ENCODE measurements around the gene KIAA0232.

DNA sequence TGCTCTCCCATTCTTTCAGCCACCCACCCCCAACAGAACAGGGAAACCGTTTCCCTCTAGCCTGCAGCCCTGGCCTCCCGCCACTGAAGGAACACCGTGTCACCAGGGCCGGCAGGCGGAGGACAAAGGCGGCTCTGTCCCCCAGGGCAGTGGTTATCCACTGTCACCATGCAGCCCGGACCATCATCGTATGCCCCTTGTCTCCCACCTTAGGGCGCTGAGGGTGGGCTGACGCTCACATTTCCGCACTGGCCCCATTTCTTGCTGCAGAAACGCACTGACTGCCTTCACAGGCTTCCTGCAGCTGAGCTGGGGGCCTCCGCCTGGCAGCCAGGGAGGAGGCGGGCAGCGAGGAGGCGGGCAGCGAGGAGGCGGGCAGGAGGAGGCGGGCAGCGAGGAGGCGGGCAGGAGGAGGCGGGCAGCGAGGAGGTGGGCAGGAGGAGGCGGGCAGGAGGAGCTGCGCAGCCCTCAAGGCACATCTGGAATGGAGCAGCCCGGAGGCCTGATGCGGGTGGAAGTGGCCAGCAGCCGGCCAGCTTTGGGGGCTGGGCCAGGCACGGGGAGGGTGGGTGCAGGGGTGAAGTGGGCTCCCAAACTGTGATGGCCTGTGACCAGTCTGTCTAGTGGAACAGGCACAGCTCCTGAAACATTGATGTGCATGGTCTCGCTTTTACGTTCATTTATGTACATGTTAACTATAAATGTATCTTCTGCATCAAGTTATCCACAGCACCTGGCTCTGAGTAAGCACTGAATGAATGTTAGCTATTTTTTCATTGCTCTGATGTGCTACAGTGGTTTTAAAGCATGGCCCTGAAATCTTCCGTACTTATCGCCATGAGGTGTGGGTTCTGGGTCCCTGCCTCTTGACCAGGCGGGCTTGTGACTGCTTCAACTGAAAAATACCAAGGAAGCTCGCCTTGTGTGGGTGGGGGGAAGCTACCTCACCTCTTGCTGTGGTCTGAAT is 20.6 kb upstream of the KIAA0232 start:
- no peak for TF ChIP-seq TCFL5 (CRISPR knock-in tag; conservative IDR thresholded peaks at IDR 0.05)
- TF ChIP-seq SRF (CRISPR knock-in tag; IDR thresholded peaks at IDR 0.05), result no peak
- TF ChIP-seq HMBOX1 (IDR thresholded peaks at IDR 0.05), result no peak
- TF ChIP-seq TOE1 (IDR thresholded peaks at IDR 0.05; ENCODE audit: borderline replicate concordance), result no peak
- no peak for TF ChIP-seq TOE1 (CRISPR knock-in tag; IDR thresholded peaks at IDR 0.05; ENCODE audit: borderline replicate concordance, low read depth)
- TF ChIP-seq U2AF1 (optimal IDR thresholded peaks at IDR 0.05; ENCODE audit: low read depth, low read length), result no peak
- no peak for TF ChIP-seq SIN3A (IDR thresholded peaks at IDR 0.05; ENCODE audit: borderline replicate concordance in 2 of 2, control insufficient read depth in 1 of 2, low read depth in 2 of 2, low read length in 2 of 2)
- TF ChIP-seq EP300 (IDR thresholded peaks at IDR 0.05; ENCODE audit: low read length), result no peak
- TF ChIP-seq, protein P1, sequence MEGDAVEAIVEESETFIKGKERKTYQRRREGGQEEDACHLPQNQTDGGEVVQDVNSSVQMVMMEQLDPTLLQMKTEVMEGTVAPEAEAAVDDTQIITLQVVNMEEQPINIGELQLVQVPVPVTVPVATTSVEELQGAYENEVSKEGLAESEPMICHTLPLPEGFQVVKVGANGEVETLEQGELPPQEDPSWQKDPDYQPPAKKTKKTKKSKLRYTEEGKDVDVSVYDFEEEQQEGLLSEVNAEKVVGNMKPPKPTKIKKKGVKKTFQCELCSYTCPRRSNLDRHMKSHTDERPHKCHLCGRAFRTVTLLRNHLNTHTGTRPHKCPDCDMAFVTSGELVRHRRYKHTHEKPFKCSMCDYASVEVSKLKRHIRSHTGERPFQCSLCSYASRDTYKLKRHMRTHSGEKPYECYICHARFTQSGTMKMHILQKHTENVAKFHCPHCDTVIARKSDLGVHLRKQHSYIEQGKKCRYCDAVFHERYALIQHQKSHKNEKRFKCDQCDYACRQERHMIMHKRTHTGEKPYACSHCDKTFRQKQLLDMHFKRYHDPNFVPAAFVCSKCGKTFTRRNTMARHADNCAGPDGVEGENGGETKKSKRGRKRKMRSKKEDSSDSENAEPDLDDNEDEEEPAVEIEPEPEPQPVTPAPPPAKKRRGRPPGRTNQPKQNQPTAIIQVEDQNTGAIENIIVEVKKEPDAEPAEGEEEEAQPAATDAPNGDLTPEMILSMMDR (IDR thresholded peaks at IDR 0.05 in 2 of 3, conservative IDR thresholded peaks at IDR 0.05 in 1 of 3; ENCODE audit: insufficient read depth in 2 of 3, low read depth in 1 of 3, low read length in 3 of 3), result no peak
- TF ChIP-seq, protein P2, sequence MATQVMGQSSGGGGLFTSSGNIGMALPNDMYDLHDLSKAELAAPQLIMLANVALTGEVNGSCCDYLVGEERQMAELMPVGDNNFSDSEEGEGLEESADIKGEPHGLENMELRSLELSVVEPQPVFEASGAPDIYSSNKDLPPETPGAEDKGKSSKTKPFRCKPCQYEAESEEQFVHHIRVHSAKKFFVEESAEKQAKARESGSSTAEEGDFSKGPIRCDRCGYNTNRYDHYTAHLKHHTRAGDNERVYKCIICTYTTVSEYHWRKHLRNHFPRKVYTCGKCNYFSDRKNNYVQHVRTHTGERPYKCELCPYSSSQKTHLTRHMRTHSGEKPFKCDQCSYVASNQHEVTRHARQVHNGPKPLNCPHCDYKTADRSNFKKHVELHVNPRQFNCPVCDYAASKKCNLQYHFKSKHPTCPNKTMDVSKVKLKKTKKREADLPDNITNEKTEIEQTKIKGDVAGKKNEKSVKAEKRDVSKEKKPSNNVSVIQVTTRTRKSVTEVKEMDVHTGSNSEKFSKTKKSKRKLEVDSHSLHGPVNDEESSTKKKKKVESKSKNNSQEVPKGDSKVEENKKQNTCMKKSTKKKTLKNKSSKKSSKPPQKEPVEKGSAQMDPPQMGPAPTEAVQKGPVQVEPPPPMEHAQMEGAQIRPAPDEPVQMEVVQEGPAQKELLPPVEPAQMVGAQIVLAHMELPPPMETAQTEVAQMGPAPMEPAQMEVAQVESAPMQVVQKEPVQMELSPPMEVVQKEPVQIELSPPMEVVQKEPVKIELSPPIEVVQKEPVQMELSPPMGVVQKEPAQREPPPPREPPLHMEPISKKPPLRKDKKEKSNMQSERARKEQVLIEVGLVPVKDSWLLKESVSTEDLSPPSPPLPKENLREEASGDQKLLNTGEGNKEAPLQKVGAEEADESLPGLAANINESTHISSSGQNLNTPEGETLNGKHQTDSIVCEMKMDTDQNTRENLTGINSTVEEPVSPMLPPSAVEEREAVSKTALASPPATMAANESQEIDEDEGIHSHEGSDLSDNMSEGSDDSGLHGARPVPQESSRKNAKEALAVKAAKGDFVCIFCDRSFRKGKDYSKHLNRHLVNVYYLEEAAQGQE (IDR thresholded peaks at IDR 0.05; ENCODE audit: borderline replicate concordance), result no peak
- TF ChIP-seq, protein P2 (CRISPR knock-in tag; IDR thresholded peaks at IDR 0.05; ENCODE audit: low read depth), result no peak
- TF ChIP-seq ZNF780A (CRISPR knock-in tag; IDR thresholded peaks at IDR 0.05), result no peak
- TF ChIP-seq TAF1 (IDR thresholded peaks at IDR 0.05; ENCODE audit: control insufficient read depth, extremely low read depth, insufficient read depth, low read length, severe bottlenecking), result no peak
- no peak for TF ChIP-seq ZNF140 (CRISPR knock-in tag; IDR thresholded peaks at IDR 0.05)
- TF ChIP-seq SP1 (CRISPR knock-in tag; IDR thresholded peaks at IDR 0.05), result no peak

Measured in K562 (cell line).